T-helper 2 cell treated with Interferon-gamma antibody and Interleukin-4, amounts not matched to agents 100 ng/mL and 5 ng/mL, for 36 hours (primary cell): ENCODE results near the gene NEK8. TPM values are rescaled to one million over a fixed set of nuclear protein-coding genes. Genes with fewer than 3 reads are reported as not detected.
"Not testable (repeated sequence)": the region's sequence is repeated elsewhere in the genome, so short reads cannot be mapped to it uniquely, and the experiment has no call there.

ENCODE experiments used
- intact Hi-C: fragments of 100-400 bp; cut with micrococcal nuclease; formaldehyde crosslinking; loops from one replicate; pipeline ENCODE4 v1.15.1; 2023
- total RNA-seq: library from RNA; stranded (reverse); gene quantifications from 2 replicates; pipeline ENCODE4 v1.2.3, GENCODE V29; 2022

NEK8 gene
- total RNA-seq, 1 donor from 2014 or later = 5.5 TPM

DNA sequence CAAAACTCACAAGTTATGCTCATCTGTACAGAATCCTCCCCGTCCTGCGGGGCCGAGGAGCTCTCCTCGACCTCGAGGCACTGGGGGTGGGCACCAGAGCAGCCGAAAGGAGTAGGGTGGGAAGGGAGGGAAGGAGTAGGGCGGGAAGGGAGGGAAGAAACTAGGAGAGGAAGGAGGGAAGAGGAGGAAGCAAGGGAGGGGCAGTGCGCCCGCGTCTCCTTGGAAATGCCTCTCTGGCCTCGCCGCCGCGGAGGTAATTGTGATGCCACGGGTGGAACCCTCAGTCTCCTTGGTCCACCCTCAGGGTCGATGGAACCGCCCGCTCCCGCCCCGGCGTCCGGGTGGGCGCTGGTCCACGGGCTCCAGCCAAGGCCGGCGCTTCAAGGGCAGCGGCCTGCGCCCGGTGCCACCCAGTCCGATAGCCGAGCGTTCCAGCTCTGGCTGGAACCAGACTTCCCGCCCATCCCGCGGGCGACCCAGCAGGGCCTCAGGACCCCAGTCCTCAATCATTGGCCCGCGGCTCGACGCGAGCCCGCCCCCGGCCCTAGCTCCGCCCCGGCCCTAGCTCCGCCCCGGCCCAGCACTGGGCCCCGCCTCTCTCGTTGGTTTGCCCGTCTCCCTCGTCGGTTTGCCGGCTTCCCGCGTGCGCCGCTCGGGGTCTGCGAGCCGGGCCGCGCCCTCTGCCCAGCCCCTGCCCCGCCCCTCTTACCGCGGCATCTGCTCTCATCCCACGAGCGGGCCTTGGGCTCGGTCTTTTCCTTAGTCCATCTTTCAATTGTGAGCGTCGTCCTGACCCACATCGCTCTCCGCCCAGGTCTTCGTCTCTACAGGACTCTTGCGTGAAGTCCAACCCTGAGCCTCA lies 17.5 kb upstream of the NEK8 start:
- intact Hi-C loops = loop anchor here (1.0 to 10.0 kb wide), 7 partner anchors 8 to 434 kb away; partner anchors contain the start of genes IFT20, NEK8, PIGS and RPL23A

DNA sequence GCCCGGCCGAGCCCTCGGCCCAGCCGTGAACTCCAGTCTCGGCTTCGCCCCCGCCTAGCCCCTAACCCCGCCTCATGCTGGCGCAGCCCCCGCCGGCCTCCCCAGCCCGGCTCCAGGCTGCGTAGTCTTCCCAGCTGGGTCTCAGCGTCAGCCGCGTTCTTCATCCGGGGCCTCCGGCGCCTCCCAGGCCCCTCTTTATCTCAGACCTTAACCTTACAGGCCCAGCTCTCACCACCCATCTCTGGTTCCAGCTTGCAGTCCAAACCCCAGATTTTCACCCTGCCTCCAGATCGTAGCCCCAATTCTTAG lies 16.9 kb upstream of the NEK8 start, which contains the start of gene PROCA1:
Gene PROCA1, minus strand, starts transcription at position 166 of the 309 bp plus-strand sequence. CDS start 228 bp downstream, outside the sequence.
- intact Hi-C loops = loop anchor here (1.0 to 10.0 kb wide), 7 partner anchors 8 to 433 kb away; partner anchors contain the start of genes IFT20, NEK8, PIGS and RPL23A

DNA sequence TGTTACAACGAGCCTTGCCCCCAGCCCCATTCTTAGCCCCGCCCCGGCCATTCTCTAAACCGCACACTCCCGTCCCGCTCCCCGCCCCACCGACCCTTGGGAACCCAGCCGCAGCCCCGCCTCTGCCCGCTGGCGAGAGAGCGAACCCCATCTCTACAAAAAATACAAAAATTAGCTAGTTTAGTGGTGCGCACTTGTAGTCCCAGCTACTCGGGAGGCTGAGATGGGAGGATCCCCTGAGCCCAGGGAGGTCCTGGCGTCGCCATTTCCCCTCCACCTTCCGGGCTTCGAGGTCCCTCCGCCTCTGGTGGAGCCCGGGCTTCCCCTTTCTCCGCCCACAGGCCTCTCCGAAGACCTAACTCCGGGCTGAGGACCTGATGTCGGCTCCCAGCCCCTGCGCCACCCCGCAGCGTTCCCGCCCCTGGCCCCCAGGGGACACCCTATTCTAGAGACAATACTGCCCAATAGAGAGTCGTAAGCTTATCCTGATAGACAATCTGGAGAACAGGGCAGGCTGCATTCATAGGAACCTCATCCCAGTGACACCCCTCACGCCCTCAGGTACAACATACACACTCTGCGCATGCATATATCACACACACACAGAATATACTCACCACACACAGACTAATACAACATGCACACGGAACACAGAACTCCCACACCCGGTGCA lies 16.4 kb upstream of the NEK8 start:
- intact Hi-C loops = loop anchor here (5.0 to 10.0 kb wide), 3 partner anchors 160 to 433 kb away; partner anchors contain the start of genes IFT20, TNFAIP1 and UNC119

DNA sequence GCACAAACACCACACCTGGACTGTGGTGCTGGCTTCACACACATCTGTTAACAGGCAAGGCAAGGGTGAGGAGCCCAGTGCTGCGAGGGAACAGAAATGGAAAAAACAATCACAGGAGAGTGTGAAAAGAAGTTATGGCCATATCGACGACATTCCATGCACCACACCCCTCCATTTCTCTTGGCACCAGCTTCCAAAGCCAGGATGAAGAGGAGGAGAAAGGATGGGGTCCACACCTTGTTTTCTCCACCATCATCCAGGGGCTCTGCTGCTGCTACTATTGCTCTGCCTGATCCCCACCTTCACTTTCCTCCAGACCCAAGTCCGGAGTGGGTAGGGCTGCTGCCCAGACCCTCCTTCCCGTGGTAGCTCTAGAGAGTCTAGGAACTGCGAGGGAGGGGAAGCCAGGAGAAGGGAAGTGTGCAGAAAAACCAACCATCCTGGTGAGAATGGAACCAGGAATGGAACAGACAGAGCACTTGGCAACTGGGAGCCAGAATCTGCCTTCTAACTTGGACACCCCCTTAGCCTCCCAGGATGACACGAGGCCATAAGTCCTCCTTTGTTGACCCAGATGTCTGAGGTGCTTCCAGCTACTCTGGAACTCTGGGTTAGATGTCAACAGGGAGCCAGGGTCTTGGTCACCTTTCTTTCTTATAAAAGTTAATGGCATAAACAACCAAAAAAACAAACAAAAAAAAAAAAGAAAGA lies 15.7 kb upstream of the NEK8 start:
- intact Hi-C loops = loop anchor here (5.0 to 10.0 kb wide), 3 partner anchors 161 to 432 kb away; partner anchors contain the start of genes IFT20, TNFAIP1 and UNC119

DNA sequence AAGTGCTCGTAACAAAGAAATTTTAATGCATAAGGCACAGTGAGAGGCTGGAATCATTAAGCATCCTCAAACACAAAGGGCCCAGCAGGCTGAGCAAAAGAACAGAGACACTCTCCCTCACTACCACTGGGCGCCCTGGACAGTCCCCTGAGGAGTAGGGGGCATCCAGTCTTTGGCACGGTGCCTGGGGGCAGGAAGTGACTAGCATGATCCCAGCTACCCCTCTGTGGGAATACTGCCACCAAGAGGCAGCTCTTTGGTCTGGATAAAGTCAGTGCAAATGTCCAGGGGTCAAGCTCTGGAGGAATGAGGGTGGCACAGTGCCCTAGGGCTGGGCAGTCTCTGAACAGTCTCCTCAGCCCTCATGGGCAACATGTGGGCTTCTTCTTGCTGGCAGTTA lies 14.3 kb upstream of the NEK8 start:
- intact Hi-C loops = loop anchor here (5.0 to 10.0 kb wide), 3 partner anchors 162 to 431 kb away; partner anchors contain the start of genes IFT20, TNFAIP1 and UNC119

DNA sequence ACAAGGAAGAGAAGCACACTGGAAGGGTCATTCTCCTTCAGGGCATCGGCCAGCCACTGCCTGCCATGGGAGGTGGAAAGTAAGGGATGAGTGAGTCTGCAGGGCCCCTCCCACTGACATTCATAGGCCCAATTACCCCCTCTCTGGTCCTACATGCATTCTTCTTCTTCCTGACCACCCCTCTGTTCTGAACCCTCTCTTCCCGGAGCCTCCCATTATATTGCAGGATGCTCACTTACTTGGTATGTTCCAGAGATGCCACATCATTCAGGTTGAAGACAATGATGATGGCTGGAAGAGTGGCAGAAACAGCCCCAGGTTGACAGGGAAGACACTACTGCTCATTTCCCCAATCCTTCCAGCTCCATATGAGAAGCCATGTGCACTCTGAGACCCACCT lies 13.4 kb upstream of the NEK8 start:
- intact Hi-C loops = loop anchor here (10.0 kb wide), 2 partner anchors 380 to 430 kb away; partner anchors contain the start of genes IFT20 and TNFAIP1

DNA sequence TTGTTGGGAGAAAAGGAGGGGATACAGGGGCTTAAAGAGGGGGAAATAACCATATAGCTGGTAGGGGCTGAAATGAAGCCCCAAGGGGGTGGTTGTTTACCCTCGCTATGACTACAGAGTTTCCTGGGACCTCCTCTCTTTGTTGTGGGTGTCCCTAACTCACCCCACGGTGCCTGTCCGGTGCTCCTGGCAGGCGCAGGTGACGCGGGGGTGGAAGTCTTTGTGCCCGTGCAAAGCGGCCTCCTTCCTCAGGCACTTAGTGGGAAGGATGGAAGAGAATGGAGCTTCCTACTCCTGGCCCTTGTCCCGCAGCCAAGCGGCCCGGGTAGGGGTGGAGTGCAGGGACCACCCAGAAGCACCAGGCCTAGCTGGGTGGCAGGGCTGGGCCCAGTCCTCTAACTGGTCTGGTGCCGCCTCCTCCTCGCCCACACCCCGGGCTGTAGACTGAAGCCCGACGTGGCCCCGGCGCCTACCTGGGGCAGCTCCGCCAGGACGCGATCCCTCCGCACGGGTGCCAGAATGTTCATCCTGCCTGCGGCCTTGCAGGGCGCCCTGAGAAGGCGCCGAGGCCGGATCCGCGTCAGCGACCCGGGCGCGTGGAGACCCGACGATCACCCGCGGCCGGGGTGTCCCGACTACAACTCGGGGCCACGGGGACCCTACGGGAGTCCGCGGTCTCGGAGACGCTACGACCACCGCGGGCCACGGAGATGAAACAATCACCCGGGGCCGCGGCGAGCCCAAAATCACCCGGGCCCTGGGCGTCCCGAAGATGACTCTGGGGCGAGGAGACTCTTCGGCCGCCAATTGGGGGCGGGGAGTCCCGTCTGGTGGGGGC lies 11.6 kb upstream of the NEK8 start:
- intact Hi-C loops = loop anchor here (10.0 kb wide), 2 partner anchors 382 to 428 kb away; partner anchors contain the start of genes IFT20 and TNFAIP1

DNA sequence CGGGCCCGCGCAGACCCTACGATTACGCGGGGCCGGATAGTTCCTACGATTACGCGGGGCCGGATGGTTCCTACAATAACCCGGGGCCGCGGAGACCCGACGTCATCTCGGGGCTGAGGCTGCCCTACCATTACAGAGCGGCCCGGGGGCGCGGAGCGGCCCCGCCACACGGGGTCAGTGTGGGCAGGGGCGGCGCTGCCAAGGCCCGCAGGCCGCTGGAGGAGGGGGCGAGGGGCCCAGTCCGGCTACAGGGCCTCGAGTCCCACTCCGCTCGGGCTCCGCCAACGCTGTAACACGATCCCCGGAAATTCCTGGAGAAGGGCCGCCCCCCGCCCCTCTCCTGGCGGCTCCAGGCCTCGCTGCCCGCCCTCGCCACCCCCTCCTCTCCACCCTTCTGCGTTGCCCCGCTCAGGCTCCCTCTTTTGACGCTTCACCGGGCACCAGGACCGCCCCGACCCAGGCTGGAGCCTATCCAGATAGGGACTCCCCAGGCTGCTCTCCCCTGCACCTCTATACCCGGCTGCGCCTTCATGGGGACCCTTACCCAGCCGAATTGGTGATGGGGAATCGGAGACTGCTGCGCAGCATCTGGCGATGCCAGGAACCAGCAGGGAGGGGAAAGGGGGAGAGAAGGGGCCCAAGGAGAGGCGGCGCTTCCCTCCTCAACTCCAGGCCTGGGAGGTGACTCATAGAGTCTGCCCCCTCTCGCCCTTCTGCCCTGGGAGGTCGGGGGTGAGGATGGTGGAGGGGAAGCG lies 10.8 kb upstream of the NEK8 start, which contains the start of gene RAB34:
Gene RAB34, minus strand, starts transcription at position 291 of the 755 bp plus-strand sequence. CDS start 602 bp downstream, outside the sequence.
- intact Hi-C loops = loop anchor here (2.0 to 10.0 kb wide), 3 partner anchors 73 to 427 kb away; partner anchors contain the start of genes BLTP2, IFT20 and TNFAIP1

DNA sequence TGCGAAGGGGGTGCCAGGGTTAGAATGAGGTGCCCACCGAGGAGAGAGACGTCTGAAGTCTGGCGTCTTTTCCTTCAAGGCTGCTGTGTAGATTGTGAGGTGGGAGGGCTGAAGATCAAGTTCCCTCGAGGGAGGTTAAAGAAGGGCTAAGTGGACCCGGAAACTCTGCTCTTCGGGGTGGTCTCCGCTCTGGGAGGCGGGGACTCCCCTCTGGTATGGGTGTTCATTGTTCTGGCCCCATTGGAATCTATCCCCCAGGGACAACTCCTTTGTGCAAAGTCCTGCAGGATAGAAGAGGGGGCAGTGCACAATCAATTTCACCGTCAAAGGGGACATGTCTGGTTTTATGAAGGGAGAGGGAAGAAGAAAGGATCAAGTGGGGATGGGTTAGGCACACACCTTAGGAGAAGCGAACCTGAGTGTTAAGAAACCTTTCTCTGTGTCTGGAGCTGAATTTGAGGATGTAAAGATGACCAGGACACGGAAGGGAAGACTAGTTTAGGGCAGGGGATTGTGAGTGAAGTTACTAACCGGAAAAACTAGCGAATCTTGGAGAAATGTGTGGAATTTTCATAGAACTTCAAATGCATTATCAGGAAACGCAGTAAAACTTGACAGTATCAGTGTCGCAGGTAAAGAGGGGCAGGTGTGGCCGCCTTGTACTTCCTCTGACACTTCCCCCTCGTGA lies 10.1 kb upstream of the NEK8 start:
- intact Hi-C loops = loop anchor here (1.0 to 10.0 kb wide), 6 partner anchors 7 to 426 kb away; partner anchors contain the start of genes BLTP2, IFT20, NEK8 and PROCA1

DNA sequence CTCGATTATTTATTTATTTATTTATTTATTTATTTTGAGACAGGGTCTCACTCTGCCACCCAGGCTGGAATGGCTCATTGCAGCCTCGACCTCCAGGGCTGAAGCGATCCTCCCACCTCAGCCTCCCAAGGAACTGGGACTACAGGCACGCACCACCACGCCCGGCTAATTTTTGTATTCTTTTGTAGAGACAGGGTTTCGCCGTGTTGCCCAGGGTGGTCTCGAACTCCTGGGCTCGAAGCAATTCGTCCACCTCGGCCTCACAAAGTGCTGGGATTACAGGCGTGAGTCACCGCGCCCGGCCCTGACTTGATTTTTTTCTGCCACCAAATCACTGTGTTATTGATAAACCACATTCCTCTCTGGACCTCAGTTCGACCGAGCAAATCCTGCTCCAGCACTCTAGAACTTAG lies 9.6 kb upstream of the NEK8 start:
- intact Hi-C loops = loop anchor here (1.0 to 10.0 kb wide), 6 partner anchors 8 to 426 kb away; partner anchors contain the start of genes BLTP2, IFT20, NEK8 and PROCA1

DNA sequence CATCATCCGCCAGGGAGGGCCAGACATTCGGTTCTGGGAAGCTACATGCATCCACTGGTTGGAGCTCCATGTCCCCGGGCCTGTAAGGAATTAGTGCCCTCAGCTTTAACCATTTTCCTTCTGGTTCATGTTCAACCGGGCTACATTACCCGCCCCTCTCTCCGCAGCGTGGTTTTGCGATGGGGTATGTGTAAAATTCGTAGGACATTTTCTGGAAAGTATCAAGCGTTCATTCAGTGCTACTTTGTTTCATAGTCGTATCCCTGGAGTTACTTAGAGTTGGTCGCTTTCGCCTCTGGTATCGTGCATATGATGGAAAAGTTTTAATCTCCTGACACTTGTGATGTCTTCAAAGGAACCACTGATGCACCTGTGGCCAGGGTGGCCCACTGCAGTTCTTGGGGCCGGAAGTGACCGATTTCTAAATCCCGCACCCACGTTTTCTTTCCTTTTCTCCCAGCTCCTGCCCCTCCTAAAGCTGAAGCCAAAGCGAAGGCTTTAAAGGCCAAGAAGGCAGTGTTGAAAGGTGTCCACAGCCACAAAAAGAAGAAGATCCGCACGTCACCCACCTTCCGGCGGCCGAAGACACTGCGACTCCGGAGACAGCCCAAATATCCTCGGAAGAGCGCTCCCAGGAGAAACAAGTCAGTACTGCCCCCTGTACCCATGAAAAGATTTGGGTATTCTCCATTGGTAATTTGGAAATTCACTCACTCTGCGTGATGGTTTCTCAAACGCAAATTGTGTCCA lies 8.2 kb upstream of the NEK8 start:
- intact Hi-C loops = no loop called here

DNA sequence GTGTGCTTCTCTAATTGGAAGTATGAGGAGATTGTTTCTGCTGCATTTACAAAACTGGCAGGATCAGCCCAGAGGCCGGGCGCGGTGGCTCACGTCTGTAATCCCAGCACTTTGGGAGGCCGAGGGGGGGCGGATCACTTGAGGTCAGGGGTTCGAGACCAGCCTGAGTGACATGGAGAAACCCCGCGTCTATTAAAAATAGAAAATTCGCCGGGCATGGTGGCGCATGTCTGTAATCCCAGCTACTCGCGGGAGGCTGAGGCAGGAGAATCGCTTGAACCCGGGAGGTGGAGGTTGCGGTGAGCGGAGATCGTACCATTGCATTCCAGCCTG lies 7.6 kb upstream of the NEK8 start:
- intact Hi-C loops = not testable (repeated sequence)

DNA sequence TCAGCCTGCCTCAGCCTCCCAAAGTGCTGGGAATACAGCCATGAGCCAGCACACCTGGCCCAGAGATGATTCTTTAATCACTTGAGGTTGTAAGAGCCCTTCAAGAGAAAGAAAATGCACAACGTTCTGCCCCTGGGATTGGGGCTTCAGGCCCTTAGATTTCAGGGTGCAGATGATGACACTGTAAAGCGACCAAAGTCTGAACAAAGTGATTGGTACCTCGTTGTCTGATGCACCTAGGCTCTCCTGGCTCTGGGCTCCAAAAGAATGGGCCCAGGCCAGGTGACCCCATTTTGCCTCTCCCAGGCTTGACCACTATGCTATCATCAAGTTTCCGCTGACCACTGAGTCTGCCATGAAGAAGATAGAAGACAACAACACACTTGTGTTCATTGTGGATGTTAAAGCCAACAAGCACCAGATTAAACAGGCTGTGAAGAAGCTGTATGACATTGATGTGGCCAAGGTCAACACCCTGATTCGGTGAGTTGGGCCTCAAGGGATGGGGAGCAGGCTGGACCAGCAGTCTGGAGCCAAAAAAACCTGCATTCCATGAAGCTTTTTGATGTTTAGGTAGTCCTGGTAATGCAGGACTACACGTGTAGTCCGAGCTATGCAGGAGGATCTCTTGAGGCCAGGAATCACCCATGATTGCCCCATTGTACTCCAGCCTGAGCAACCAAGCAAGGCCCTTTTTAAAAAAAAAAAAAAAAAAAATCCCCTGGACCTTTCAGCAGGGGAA lies 6.0 kb upstream of the NEK8 start:
- intact Hi-C loops = no loop called here

DNA sequence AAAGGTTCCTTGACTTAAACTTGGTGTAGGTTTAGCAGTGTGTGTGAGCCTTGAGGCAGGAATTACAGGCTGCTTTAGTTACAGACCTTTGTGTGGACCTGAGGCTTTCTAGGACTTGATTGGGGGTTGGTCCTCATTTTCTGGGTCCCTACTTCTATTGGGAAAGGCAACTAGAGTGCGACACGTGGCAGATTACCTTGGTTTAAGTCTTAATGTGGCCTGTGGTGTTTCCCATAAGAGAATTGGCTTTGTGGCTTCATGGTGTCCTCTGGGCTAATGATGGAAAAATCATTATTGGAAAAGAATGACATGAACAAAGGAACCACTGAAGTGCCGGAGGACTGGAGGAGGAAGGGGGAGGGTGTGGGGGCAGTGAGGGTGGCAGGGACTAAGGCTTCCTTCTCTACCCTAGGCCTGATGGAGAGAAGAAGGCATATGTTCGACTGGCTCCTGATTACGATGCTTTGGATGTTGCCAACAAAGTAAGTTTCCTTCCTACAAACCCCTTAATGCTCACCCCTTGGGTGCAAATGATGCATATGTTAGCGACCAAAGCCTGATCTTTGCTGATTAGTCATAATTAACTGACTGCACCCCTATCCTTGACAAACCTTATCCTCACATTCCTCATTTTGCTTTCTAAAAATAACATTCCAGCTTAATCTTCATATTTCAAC lies 5.3 kb upstream of the NEK8 start:
- intact Hi-C loops = no loop called here

DNA sequence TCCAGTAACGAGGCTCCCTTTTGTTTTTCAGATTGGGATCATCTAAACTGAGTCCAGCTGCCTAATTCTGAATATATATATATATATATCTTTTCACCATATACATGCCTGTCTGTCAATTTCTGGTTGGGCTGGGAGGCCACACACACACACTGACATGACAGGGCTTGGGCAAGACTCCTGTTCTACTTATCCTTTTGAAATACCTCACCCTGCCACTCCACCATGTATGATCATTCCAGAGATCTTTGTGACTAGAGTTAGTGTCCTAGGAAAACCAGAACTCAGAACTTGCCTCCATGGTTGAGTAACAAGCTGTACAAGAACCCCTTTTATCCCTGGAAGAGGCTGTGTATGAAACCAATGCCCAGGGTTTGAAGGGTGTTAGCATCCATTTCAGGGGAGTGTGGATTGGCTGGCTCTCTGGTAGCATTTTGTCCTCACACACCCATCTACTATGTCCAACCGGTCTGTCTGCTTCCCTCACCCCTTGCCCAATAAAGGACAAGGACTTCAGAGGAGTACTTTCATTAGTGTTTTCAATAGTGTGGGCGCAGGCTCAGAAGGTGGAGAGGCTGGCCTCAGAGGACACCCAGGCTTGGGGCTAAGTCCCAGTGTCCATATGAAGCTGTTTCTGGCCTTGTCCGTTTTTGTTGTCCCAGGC lies 4.6 kb upstream of the NEK8 start:
- intact Hi-C loops = not testable (repeated sequence)
